NT2/D1 (cell line): Measurements from ENCODE around the gene MAFF.

Experiments
- DNase-seq: peaks from one replicate; pipeline ENCODE4 v3.0.0-alpha.2; 2011; ENCODE audit warnings: low read depth, low spot score
- H3K27me3 ChIP-seq: 2 replicates; pipeline ENCODE4 v1.6.0; 2011; ENCODE audit warnings: mild to moderate bottlenecking; ENCODE audit not compliant: insufficient read length, insufficient read depth
- H3K36me3 ChIP-seq: 2 replicates; pipeline ENCODE4 v1.6.1; 2011; ENCODE audit warnings: mild to moderate bottlenecking, low read length, mixed read lengths; ENCODE audit not compliant: insufficient read depth, insufficient read length
- H3K4me1 ChIP-seq: 2 replicates; pipeline ENCODE4 v1.5.1; 2011; ENCODE audit not compliant: insufficient read depth, insufficient read length
- H3K4me3 ChIP-seq: 2 replicates; pipeline ENCODE4 v1.5.1; 2011; ENCODE audit warnings: low read depth; ENCODE audit not compliant: insufficient read length
- H3K9ac ChIP-seq: 2 replicates; pipeline ENCODE4 v1.6.0; 2011; ENCODE audit warnings: low read depth; ENCODE audit not compliant: insufficient read length
- H3K9me3 ChIP-seq: 2 replicates; pipeline ENCODE4 v1.5.1; 2011; ENCODE audit warnings: mild to moderate bottlenecking, low read length; ENCODE audit not compliant: insufficient read depth
- SUZ12 ChIP-seq: IDR thresholded peaks from 2 replicates; pipeline ENCODE4 v1.6.1; 2011; ENCODE audit not compliant: insufficient read length, insufficient read depth; ENCODE audit errors: extremely low read depth
- YY1 ChIP-seq: IDR thresholded peaks from 2 replicates; pipeline ENCODE4 v1.6.1; 2011; ENCODE audit not compliant: insufficient read length, insufficient read depth
- ZNF274 ChIP-seq: IDR thresholded peaks from 2 replicates; pipeline ENCODE4 v1.6.1; 2011; ENCODE audit warnings: mild to moderate bottlenecking, low read depth, low read length

Gene MAFF

DNA sequence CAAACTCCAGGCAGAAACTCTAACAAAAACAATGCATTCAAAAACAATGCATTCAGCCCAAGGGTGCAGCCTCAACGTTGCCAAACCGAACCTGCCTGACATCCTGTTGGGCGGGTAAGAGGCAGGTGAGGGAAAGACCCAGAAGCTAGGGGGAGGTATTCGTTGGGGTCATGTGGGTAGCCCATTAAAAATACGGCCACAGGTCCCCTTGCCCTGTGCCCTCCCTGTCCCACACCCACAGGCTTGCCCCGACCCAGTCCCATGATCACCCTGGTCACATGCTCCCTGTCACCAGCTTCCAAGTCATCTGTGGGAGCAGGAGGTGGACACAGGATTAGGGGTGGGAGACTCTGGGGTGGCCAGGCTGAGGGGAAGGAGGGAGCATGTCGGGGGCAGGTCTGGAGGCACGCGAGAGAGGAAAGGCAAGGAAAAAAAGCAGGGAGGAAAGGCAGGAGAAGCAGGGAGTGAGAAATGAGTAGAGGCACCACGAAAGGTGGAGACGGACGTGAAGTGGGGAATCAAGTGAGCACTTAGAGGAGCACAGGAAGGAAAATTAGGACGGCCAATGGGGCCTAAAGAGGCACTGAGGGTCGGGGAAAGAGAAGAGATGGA is 20.8 kb upstream of the MAFF start:
- no peak for DNase-seq
- H3K4me3 ChIP-seq: peak overlapping the region; percentile 73
- TF ChIP-seq YY1 (no peak), SUZ12 (no peak), ZNF274 (no peak)
- H3K4me1 ChIP-seq: peaks cover 5% of the 10 kb centered on the region
- peak overlapping the region; percentile 99 for H3K9ac ChIP-seq
- no peaks in the 10 kb centered on the region for H3K27me3 ChIP-seq
- H3K36me3 ChIP-seq: no peaks in the 10 kb centered on the region
- H3K9me3 ChIP-seq: no peaks in the 10 kb centered on the region

DNA sequence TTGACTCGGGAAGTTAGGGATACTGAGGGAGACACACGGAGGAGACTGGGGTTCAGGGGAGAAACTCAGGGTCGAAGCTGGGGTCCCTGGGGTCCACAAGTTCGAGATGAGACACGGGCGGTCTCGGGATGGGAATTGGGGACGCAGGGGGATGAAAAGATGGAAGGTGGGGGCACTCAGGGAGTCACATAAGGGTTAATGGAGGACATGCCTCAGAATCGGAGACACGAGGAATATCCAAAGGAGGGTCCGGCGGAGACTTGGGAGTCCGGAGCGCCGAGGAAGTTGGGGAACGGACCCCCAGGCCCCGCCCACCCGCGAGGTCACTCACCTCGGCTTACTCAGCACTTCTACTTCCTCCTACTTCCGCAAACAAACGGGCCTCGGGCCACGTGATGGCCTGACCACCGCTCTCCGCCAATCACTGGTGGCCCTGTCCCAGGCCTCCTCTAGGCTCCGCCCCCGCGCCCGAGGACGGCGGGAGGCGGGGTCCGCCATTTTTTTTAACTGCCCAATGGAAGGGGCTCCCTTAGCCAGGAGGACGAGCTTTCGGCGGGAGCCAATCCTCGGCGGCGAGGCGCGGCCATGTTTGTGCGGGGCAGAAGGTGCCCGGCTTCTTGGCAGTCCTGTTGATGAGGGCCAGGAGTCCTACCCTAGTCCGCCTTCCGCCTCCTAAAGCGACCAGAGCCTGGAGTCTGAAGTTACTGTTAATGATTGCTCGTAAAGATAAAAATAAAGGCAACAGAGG is 20.2 kb upstream of the MAFF start, which contains the start of gene PLA2G6:
TSS of gene PLA2G6 (minus strand) at position 378 of the 748 bp plus-strand sequence. CDS start 12,404 bp downstream, outside the sequence.
- no peaks in the 10 kb centered on the region for H3K36me3 ChIP-seq
- DNase-seq: peak; percentile 95
- peaks cover 2% of the 10 kb centered on the region for H3K4me1 ChIP-seq
- TF ChIP-seq SUZ12 (no peak), YY1 (peak; percentile 93), ZNF274 (no peak)
- H3K27me3 ChIP-seq: no peaks in the 10 kb centered on the region
- peak within 1 kb of the TSS; percentile 99 for H3K9ac ChIP-seq
- H3K4me3 ChIP-seq: peak within 1 kb of the TSS; percentile 73
- H3K9me3 ChIP-seq: no peaks in the 10 kb centered on the region

DNA sequence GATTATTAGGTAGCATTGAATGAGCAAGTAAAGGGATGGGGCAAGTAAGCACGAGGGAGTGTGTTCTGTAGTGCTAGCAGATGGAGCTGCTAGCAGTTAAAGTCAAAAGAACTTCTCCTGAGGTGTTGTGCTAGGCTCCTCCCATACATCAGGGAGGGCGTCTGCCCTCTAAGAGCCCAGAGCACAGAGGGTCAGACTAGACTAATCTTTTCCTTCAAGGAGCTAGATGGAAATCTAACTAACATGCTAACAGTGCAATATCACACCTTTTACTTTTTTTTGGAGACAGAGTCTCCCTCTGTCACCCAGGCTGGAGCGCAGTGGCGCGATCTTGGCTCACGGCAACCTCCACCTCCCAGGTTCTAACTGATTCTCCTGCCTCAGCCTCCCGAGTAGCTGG is 17.0 kb upstream of the MAFF start:
- no peaks in the 10 kb centered on the region for H3K9me3 ChIP-seq
- H3K27me3 ChIP-seq: no peaks in the 10 kb centered on the region
- TF ChIP-seq ZNF274 (no peak), SUZ12 (no peak), YY1 (no peak)
- H3K9ac ChIP-seq: no peak overlapping the region
- H3K36me3 ChIP-seq: no peaks in the 10 kb centered on the region
- peaks cover 4% of the 10 kb centered on the region for H3K4me1 ChIP-seq
- no peak overlapping the region for H3K4me3 ChIP-seq
- DNase-seq: no peak

DNA sequence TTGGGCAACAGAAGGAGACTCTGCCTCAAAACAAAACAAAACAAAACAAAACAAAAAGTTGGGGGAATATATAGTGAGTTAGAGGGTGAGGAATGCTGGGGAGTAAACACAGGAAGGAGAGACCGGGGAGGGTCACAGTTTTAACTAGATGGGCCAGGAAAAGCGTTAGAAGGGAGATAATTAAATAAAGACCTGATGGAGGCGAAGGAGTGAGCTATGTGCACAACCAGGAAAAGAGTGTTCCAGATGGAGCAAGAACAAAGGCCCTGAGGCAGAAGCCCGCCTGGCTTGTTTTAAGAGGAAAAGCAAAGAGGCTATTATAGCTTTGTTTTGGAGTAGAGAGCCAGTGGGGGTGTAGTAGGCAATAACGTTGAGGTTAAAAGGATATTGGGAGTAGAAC is 15.4 kb upstream of the MAFF start:
- TF ChIP-seq ZNF274: no peak
- TF ChIP-seq YY1: no peak
- no peaks in the 10 kb centered on the region for H3K36me3 ChIP-seq
- no peaks in the 10 kb centered on the region for H3K9me3 ChIP-seq
- H3K9ac ChIP-seq: no peak overlapping the region
- no peak overlapping the region for H3K4me3 ChIP-seq
- peaks cover 4% of the 10 kb centered on the region for H3K4me1 ChIP-seq
- H3K27me3 ChIP-seq: no peaks in the 10 kb centered on the region
- no peak for DNase-seq

- TF ChIP-seq ZNF274 (no peak), SUZ12 (no peak), YY1 (no peak)
- peaks cover 4% of the 10 kb centered on the region for H3K4me1 ChIP-seq
- no peak overlapping the region for H3K9ac ChIP-seq
- H3K36me3 ChIP-seq: no peaks in the 10 kb centered on the region
- DNase-seq: no peak
- peaks cover 7% of the 10 kb centered on the region; the same call in 1 of the 2 replicates for H3K9me3 ChIP-seq
- no peaks in the 10 kb centered on the region for H3K27me3 ChIP-seq
- no peak overlapping the region for H3K4me3 ChIP-seq
These were observed 14.2 kb upstream of the MAFF start for GRCh38 chr22:38187413-38188212.

DNA sequence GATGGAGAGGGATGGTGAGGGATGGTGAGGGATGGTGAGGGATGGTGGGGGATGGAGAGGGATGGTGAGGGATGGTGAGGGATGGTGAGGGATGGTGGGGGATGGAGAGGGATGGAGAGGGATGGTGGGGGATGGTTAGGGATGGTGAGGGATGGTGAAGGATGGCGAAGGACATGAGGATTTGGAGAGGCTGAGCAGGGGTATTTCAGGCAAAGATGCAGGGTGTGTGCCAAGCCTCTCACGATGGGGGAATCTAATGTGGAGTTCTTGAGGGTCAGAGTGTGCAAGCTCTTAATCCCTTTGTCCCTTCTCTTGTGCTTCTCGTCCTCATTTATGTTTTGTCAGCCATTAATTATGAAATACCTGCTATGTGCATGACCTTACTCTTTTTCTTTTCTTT is 12.7 kb upstream of the MAFF start:
- Histone ChIP-seq H3K9me3 (peaks cover 7% of the 10 kb centered on the region; the same call in 1 of the 2 replicates), H3K36me3 (no peaks in the 10 kb centered on the region), H3K4me1 (peaks cover 4% of the 10 kb centered on the region), H3K4me3 (no peak overlapping the region), H3K27me3 (no peaks in the 10 kb centered on the region), H3K9ac (no peak overlapping the region)
- no peak for TF ChIP-seq ZNF274
- no peak for TF ChIP-seq SUZ12
- TF ChIP-seq YY1: no peak
- DNase-seq: no peak

GRCh38 chr22:38190581-38190980 is 11.2 kb upstream of the MAFF start:
- Histone ChIP-seq H3K4me3 (no peak overlapping the region), H3K9ac (no peak overlapping the region), H3K27me3 (no peaks in the 10 kb centered on the region), H3K4me1 (peaks cover 2% of the 10 kb centered on the region), H3K36me3 (no peaks in the 10 kb centered on the region), H3K9me3 (peaks cover 7% of the 10 kb centered on the region; the same call in 1 of the 2 replicates)
- TF ChIP-seq YY1: no peak
- no peak for TF ChIP-seq SUZ12
- TF ChIP-seq ZNF274: no peak
- no peak for DNase-seq
